ENCODE data around the gene ARMH1.

ARMH1 gene

DNA sequence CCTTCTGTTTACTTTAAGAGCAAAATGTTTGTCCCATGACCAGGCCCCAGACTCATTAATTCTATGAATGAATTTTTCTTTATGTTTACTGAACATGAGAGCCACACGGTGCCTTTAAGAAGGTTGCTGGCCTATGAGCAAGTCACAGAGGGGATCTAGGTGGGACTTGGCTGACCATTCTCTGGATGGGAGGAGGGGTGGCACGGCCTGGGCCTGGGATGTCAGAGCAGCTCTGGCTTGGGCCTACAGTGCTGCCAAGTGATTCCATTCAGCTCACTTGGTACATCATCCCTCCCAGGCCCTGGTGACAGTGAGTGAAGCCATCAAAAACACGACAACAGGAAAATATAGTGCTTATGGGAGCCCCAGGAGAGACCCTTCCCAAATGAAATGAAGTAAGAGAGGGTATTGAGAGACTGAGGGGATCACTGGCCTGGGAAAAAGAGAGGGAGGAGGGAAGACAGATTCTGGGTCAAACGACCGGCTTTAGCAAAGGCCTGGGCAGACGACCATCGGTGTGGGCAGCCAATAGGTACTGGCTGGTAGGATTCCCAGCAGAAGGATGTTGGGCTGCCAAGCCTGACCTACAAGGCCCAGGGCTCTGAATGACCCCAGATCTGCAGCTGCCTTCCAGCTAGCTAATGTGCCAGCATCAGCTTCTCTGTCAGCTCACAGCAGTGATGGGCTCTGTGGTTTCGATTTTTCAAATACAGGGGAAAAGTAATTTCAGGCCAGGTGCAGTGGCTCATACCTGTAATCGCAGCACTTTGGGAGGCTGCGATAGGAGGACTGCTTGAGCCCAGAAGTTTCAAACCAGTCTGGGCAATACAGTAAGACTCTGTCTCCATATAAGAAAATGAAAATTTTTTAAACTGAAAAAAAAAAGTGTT lies 3.5 kb upstream of the ARMH1 start:
- DNase-seq (ENCODE audit: low read depth) = no peak

DNA sequence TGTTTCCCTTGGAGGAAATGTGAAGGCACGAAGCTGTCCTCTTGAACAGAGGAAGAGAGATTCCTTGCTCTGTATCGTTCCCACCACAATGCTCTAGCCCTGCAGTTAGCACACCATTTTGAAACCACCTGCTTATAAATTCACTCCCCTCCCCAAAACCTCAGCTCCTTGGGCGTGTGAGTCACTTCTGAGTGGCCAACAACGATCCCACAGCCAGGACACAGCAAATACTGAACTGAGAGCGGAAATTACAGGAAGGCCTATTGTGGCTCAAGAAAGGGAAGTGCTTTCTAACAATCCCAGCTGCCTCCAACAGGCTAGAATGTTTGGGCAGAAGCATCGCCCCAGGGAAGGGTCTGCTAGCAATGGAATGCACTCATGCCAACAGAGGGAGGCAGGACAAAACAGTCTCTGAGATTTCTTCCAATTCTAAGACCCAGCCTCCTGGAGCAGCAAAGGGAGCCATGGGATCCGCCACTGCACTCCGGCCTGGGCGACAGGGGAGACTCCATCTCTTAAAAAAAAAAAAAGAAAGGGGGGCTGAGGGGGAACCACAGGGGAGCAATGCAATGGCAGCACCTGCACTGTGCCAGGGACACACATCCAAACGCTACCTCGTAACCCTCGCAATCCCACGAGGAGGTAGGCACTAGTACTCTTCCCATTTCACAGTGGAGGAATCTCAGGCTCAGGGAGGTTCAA lies 2.1 kb upstream of the ARMH1 start:
- DNase-seq (ENCODE audit: low read depth) = no peak

DNA sequence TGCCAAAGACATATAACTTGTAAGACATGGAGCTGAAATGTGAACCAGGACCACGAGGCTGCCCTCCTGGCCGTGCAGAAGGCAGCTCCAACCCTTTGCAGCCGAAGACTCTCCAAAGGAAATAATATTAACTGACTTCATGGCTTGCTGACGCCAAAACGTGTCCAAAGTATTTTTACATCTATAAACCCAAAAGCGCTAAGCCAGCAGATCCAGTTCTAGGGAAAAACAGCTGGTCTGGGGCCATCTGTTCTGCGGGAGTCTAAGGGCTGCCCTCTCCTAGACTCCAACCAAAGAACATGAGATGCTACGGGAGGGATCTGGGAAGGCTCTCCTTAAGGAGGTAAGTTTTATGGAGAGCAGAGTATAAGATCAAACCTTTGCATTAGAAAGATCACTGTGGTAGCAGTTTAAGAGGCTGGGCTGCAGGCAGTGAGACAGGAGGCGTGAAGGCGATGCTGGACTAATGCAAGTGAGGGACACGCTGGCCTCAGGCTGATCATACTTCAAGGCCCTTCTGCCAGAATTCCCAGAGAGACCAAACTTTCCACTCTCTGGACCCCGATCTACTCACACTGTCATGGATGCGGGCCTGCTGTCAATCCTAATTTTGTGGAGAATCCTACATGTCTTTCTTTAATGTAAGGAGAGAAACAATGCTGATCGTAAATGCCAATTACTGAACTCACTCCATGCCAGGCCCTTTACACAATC lies 1.4 kb upstream of the ARMH1 start:
- no peak for DNase-seq (ENCODE audit: low read depth)

DNA sequence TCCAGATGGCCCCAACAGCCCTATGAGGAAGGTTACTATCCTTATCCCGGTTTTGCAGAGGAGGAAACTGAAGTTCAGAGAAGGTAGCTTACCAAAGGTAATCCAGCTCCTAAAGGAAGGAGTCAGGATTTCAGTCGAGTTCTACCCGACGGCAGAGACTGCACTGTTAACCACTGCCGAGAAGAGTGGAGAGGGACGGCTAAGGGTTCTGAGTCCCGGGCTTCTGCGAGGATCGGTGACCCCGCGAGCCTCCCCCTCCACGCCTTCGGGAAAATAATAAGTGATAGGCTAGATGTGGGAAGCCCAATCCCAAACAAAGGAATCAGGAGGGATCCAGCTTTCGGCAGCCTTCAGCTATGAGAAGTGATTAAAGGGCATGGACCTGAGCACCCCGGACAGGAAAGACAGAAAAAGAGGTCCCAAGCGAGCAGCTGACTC lies 820 bp upstream of the ARMH1 start:
- DNase-seq (ENCODE audit: low read depth) = no peak

DNA sequence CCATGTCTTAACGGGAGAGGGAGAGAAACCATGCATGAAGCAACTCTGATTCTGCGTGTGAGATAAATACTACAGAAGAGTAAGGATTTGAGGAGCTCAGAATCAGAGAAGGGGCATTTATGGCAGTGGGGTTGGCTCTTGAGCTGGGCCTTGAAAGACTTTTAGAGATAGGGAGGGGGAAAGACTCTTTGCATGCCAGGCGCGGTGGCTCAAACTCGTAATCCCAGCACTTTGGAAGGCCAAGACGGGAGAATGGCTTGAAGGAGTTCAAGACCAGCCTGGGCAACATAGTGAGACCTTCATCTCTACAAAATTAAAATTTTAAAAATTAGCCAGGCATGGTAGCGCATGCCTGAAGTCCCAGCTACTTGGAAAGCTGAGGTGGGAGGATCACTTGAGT lies 672 bp downstream of the ARMH1 start:
- no peak for DNase-seq (ENCODE audit: low read depth)

DNA sequence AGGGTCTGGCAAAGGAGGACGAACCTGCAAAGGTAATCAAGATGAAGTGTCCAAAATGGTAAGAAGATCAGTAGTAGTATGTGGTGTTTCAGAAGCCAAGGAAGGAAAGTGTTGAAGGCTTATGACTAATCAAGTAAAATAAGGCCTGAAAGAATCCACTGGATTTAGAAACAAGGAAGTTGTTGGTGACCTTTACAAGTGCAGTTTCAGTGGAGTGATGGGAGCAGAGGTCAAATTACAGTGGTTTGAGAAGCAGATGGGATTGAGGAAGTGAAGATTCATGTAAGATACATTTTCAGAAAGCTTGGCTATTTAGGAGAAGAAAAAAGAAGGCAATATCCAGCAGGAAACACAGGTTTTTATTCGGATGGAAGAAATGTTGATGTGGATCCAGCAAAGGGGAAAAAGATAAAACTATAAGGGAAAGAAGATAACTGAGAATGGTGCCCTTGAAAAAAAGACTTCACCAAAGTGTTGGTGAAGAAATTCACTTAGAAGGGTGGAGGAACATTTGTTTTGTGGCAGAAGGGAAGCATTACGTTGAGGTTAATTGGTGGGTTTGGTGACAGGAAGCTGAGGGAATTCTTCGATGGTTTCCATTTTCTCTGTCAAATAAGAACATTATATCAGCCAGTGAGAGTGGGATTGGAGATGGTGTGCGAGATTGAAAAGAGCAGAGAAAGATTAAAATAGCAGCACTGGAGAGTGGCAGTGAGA lies 2.1 kb downstream of the ARMH1 start:
- DNase-seq (ENCODE audit: low read depth) = no peak

DNA sequence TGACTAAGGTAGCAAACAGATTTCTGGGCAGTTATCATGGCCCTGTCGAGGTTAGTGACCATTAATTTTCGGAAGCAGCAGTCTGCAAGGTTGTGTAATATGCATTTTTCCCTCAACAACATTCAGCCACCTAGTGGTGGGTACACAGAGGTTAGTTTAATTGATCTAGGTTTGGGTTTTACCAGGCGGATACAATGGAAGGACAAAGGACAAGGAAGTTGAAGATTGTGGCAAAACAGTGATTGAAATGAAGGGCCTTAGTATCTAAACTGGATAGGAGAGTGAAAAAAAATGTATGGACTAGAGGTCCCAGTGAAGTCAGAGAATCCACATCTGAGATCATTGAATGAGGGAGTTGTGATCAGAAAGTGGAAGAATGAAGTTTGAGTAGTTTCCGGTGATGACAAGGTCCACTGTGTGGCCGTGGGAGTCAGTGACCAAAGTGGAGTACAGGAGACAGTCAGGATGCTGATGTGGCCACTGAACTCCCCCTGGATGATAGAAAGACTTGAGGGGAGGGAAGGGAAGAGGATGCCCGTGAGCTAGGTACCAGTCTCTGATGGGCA lies 2.8 kb downstream of the ARMH1 start:
- no peak for DNase-seq (ENCODE audit: low read depth)

DNA sequence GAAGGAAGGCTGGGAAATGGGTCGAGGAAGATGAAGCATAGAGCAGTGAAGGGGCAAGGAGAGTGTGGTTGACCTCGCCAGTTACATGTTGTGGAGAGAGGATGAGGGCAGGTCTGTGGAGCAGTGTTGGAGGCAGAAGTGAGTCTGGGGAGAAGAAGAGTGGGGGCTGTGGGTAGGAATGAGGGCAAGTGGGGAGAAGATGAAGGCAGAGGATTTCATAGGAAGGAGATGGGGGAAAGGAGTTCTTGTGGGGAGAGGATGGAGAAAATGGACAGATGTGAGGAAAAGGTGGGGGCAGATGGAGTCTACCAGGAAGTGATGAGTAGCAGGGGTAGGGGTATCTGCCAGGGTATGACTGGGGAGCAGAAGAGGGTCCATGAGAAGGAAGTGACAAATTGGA lies 3.6 kb downstream of the ARMH1 start:
- no peak for DNase-seq (ENCODE audit: low read depth)

DNA sequence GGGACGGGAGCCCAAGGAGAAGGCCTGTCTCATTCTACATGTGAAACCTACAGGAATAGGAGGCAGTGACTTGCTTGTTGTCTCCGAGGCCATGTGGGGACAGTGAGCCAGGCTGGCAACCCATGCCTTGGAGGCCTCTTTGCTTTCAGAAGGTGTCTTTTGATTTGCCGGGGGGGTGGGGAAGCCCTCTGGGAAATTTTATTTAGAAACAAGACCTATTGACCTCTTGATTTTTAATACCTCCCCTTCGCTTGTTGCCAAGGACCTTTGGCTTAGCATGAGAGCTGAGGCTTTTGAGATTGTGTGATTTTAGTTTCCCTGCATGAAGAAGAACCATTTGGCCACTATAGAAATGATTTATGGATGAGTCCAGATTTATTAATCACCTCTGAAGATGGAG lies 4.1 kb downstream of the ARMH1 start:
- no peak for DNase-seq (ENCODE audit: low read depth)

DNA sequence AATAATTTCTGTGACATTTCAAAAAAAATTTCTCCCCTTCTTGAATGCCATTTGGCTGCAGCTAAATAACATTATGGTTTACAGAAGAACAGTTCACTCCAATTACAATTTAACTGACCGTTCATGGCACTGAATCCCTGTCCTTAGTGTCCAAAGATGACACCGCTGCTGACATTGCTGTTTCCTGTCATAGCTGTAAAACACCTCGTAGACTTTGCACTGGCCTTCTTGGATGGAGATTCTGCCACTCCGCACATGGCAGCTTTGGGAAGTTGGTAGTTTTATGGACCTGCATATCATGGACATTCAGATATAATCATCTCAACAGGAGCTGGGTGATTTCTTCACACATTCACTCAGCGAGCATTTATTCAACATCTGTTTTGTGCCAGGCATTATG lies 5.0 kb downstream of the ARMH1 start:
- DNase-seq (ENCODE audit: low read depth) = no peak

DNA sequence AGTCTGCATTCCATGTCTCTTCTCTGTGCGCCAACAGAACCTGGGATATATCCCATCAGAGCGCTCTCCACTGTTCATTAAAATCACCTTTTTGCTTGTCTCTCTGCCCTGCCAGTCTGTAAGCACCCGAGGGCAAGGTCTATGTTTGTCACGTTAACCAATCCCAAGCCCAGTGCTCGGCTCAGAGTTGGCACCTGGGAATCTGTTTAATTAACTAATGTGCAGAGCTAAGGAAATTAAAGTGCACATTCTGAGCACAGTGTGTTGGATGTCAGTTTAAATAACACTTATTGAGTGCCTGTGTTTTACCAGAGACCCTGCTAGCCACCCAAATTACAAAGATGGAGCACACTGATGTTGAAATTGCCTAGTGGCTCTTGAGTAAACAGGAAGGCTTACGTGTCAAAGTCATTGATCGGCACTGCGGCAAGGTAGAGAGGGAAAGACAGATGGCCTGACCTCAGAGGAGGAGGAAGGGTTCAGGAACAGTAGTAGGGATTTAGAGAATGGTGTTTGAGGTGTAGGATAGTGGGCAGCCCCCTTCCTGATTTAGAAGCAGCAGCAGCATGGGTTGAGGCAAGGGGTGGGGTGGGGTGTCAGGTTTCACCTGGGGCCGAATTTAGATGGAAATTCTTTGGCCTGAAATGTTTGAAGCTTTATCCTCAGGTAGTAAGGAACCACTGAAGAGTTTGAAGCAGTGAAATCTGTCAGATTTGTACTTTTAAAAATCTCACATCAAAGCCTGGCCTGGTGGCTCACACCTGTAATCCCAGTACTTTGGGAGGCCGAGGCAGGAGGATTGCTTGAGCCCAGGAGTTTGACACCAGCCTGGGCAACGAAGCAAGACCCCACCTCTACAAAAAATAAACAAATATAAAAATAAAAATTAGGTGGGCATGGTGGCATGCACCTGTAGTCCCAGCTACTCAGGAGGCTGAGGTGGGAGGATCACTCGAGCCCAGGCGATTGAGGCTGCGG lies 7.7 kb downstream of the ARMH1 start:
- DNase-seq (ENCODE audit: low read depth) = no peak

DNA sequence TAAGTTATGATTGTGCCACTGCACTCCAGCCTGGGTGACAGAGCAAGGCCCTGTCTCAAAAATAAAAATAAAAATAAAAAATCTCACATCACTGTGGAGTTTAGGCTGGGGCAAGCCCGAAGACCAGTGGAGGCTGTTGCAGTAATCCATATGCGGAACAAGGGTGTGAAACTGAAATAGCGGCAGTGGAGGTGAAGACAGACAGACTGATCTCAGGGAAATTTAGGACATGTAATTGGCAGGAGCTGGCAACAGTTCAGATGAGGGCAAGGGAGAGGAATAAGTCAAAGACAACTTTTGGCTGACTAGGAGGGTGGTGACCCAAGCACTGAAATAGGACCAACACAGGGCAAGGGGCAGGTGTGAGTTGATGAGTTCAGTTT lies 8.4 kb downstream of the ARMH1 start:
- no peak for DNase-seq (ENCODE audit: low read depth)

DNA sequence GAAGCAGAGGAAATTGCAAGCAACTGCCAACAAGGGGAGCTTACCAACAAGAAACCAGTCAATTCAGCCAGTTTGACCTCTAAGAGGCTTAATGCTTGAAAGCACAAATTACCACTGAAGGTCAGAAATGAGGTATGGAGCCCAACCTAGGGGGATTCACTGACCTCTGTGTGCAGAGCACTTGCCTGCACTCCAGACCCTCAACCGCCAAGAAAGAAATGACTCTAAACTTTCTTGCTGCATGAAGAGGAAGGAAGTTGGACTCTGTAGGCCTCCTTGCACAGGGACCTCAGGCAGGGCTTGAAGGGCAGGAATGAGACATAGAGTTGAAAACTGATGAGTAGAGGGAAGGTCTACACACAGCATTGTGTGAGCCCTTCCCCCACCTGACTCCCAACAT lies 10.0 kb downstream of the ARMH1 start:
- DNase-seq (ENCODE audit: low read depth) = no peak

DNA sequence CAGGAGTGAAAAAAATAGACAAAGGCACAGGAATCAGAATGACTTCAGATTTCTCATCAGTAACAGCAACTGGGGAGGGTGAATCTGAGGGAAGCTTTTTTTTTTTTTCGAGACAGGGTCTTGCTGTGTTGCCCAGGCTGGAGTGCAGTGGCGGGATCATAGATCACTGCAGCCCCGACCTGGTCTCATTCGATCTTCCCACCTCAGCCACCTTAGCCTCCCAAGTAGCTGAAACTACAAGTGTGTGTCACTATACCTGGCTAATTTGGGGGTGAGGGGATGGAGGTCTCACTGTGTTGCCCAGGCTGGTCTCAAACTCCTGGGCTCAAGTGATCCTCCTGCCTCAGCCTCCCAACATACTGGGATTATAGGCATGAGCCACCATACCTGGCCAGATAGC lies 10.7 kb downstream of the ARMH1 start:
- DNase-seq (ENCODE audit: low read depth) = no peak

DNA sequence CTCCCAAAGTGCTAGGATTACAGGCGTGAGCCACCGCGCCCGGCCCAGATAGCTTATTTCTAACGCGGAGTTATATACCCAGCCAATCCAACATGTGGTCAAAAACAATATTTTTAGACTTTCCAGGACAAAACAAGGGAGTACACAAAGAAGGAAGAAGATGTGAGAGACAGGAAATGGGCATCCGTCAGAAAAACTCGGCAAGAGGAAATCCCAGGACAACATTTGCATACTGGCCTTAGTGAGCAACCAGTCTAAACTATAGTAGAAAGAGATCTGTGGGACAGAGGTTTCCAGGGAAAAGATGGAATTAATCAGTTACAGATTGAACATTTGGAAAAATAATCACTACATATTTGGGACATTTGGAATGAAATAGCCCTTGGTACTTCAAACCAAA lies 11.4 kb downstream of the ARMH1 start:
- no peak for DNase-seq (ENCODE audit: low read depth)

DNA sequence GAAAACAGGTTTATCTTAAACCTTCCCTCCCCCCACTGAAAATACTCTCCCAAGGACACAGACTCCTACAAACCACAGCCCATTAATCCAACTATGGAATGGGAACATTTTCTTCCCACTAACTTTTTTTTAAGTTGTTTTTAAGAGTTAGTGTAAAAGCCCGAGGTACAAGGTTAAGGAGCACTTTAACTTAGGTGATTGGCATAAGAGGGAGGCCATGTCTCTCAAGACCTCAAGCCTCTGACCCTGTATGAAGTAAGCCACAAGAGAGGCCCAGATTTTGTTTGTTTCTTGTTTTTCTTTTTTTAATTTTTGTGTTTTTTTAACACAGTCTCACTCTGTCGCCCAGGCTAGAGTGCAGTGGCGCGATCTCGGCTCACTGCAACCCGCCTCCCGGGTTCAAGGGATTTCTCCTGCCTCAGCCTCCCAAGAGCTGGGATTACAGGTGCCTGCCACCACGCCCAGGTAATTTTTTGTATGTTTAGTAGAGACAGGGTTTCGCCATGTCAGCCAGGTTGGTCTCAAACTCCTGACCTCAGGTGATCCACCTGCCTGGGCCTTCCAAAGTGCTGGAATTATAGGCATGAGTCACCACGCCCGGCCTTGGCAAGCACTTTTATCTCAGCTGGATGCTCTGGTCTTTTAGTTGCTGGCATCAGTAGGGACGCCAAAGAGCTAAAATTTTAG lies 14.4 kb downstream of the ARMH1 start:
- no peak for DNase-seq (ENCODE audit: low read depth)

DNA sequence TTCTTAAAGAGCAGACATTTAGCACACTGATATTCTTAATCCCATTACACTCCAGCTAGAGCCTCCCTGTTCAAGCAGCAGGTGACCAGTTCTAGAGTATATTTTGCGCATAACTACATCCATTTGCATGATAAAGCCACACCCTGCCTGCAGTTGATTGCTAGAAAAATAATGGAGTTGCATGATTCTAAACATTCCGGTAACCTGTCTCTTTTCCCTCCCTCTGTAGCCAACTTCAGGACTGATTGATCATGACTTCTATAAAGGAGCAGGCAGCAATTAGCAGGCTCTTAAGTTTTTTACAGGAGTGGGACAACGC lies 14.9 kb downstream of the ARMH1 start:
- no peak for DNase-seq (ENCODE audit: low read depth)

DNA sequence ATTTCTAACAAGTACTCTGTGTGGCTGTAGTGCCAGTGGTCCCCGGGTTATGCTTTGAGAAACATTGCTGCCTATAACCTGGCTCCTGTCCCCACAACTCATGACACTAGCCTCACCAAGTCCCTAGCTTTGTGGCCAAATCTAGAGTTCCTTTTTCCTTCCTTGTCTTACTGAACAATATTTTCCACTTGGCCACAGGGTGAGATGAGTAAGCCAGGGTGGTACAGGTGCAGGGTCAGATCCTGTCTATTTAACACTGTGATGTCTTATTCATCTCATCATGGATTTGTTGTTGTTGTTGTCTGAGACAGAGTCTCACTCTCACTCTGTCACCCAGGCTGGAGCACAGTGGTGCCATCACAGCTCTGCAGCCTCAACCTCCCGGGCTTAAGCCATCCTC lies 18.6 kb downstream of the ARMH1 start:
- no peak for DNase-seq (ENCODE audit: low read depth)

DNA sequence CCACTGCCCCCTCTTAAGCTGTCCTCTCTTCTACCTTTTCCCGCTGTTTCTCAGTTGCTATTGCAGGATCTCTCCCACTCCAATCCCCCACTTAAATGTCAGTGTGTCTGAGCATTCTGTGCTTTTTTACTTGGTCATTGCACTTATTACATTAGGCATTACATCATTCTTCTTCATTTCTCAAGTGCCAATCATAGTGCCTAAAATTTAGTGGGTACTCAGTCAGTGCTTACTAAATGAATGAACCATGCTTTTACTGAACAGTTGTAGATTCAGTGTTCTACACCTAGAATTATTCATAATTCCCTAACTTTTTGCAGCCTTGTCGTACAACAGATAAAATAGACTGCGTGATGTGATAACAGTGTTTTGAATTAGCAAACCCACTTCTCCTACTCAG lies 19.4 kb downstream of the ARMH1 start:
- DNase-seq (ENCODE audit: low read depth) = no peak

DNA sequence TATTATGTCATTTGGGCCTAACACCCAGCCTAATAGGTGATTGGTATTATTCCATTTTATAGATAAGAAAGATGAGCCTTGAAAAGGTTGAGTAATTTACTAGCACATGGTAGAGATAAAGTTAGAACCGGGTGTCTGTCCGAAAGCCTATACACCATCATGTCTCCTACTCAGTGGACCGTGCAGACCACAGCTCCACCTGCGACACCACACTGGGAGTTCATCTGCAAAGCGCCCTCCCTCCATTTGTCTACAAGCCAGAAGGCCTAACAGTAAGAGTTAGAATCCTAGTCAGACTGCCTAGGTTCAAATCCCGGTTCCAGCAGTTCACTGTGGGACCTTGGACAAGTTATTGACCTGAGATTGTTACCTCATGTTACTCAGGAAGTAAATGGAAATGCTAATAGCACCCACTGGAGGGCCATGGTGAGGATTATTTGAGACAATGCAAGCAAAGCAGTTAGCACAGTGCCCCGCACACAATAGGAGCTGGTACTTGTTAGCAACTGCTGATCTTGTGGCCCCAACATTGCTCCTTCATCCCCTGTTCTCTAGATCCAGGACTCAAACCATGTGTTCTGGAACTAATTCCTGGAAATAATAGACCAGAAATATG lies 20.5 kb downstream of the ARMH1 start:
- no peak for DNase-seq (ENCODE audit: low read depth)
